M059J (cell line): ENCODE results near the gene CUL2. TPM values are rescaled to one million over a fixed set of nuclear protein-coding genes. Genes with fewer than 3 reads are reported as not detected.
"Not testable (repeated sequence)": the region's sequence is repeated elsewhere in the genome, so short reads cannot be mapped to it uniquely, and the experiment has no call there.

Experiments
- DNase-seq: peaks from one replicate; pipeline ENCODE4 v3.0.0-alpha.2; 2012; ENCODE audit warnings: low read depth
- total RNA-seq: library from RNA; depleted of rRNA; stranded (reverse); fragments of >200 nt; shearing (Covaris generic); gene quantifications from 2 replicates; pipeline ENCODE4 v1.2.3, GENCODE V29; 2014; rRNA removed

The CUL2 gene
- total RNA-seq: 15.2 and 22.4 TPM in 2 replicates

- DNase-seq: peak; percentile 78
Measured at GRCh38 chr10:35090162-35090954, at the start of gene CUL2. CUL2 (minus strand) TSS chr10:35090341; CDS start chr10:35071317, 19,024 bp downstream.

DNA sequence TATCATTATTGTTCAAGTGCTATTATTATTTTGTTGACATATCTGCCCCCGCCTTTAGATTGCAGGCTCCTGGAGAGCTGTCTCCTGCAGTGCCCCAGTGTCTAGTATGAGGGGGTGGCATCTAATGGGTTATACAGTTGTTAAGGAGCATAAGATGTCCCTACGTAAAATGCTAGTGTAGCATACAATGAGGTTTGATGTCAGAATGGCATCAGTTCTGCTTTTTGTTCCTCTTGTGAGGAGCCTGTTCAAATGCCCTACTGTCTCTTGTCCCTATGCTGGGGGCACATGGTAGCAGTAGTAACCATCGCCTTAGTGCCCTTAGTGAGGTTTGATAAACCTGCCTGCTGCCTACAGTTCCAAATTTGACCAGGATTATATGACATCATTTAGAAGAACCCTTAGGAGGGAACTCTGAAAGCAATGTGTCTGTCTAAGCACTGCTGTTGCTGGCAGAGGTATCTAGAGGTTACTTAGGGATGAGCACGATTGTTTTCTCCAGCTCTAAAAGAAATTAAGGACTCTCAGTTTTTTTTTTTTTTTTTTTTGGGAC, 46.2 kb upstream of the CUL2 start:
- DNase-seq: no peak

DNA sequence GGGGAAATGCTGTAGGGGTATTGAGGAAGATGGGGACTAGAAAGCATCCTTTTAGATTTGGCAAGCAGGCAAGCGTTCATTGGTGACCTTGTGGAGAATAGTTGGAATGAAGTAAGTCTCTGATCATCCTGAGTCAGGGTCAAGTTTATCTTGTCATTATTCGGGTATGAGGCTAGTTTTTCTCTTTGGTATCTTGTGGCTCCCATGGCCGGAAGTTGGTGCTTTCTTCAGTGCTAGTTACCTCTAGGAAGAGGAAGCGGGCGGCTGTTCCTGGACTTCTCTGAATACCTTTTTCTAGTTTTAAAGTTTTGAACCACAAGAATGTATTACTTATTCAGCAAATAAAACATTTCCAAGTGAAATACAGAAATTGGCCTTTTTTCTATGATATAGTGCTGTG, 45.7 kb upstream of the CUL2 start:
- DNase-seq: no peak

DNA sequence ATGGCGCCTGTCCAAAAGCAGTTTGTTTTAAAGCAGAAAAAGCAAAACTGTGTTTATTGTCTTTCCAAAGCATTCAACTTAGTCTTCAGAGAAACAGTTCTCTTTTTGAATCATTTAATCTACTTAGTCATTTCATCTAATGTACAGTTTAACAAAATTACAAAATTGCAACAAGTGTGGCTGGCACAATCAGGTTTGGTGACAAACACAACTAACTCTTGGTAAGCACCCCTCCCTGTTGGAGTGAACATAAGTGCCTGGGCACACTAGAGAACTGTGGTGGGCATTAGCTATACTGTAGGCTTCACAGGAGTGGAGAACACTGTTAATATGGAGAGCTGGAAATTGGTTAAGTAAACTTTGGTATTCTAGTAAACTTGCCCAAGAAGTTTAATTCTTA, 43.4 kb upstream of the CUL2 start:
- DNase-seq: no peak

DNA sequence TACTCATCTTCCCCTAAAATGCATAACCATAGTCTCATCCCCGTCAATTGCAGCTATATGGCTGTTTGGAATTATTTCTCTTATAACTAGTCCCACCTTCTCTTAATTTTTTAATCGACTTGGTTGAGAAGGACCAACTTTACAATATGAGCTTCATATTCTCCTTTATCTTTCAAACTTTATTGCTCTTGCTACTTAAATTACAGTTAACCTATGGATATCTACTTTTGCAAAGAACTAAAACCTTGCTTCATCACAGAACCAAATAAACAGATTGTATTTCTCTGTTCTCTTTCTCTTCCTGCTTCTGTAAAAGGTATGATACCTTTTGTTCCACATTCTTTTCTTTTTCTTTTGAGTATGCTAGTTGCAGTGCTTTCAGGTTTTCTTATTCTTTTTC, 42.6 kb upstream of the CUL2 start:
- no peak for DNase-seq

DNA sequence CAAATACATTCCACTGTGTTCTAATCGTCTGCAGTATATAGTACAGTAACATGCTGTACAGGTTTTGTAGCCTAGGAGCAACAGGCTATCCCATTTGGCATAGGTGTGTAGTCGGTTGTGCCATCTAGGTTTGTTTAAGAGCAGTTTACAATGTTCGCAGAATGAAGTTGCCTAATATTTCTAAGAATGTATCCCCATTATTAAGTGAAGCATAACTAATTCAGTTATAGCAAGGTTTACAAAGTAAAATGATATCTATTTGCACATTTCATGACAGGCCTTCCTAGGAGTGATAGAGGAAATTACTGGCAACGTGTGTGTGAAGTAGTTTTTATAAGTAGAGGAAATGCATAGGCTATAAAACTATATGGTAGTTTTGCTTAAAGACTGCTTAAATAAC, 40.5 kb upstream of the CUL2 start:
- DNase-seq: no peak

DNA sequence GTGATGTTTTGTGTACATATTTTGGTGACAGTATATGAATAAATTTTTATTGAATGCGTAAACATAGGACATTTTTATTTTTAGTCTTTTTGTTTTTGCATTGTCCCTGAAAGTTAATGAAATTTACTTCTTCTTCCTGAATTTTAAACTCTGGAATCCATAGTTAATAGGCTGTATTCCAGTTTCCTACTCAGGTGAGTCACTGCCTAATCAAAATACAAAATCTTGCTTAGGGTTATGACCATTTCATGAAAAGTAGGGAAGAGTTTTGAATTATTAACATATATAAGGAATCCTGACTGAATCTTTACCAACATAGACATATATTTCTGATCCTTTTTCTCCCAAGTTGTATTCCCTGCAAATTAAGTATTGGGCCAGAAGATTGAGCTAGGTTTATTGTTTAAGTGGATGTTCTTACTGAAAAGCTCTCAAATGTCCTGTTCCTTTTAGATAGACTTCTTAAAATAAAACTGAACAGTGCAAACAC, 39.1 kb upstream of the CUL2 start:
- DNase-seq: no peak

- DNase-seq: peak; percentile 50
Measured at GRCh38 chr10:35127289-35127891, 37.2 kb upstream of the CUL2 start.

DNA sequence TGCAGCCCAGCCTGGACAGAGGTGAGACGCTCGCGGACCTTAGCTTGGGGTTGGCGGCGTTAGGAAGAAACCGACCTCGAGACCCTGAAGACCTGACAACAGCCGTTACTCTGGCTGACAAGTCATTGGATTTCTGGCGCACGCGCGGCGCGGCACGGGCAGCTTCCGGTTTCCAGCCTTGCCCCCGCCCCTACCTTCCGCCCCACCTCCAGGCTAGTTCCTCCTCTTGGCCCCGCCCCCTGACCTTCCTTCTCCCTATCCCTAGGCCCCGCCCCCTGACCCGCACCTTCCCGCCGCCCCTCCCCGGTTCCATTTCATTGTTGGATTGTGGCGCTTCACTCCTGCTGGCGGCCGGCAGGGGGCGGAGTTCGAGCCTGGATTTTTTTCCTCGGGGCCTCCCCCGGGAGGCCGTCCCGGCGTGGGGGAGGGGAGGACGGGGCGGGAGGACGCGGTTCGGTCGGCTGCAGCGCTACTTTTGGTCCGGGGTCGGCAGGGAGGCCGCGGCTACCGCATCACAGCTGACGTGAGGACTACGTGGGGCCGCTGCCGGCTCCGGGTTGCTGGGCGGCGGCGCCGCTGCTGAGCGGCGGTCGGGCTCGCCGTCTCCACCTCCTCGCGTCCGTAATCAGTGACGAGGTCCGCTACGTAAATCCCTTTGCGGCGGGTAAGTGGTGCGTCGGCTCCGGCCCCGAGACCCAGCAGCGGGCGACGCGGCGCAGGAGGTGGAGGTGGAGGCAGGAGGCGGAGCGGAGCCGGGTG, 36.6 kb upstream of the CUL2 start, which contains the start of gene CREM:
TSS of gene CREM (plus strand) at position 317 of the 759 bp plus-strand sequence. CDS start 10,990 bp downstream, outside the sequence.
- peak; percentile 85 for DNase-seq

DNA sequence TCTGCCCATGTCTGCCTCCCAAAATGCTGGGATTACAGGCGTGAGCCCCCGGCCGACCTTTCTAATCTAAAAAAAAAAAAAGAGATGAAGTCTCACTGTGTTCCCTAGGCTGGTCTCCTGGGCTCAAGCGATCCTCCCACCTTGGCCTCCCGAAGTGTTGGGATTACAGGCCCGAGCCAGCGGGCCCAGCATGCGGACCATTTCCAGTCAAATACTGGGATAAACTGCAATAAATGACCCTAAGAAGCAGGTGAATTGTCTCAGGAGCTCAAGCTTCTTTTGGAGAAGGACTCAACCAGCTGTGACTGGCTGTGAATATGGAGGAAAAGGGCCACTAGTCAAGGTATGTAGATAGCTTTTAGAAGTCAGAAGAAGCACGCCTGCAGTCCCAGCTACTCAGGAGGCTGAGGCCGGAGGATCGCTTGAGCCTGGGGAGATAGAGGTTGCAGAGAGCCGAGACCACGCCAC, 36.0 kb upstream of the CUL2 start:
- no peak for DNase-seq

DNA sequence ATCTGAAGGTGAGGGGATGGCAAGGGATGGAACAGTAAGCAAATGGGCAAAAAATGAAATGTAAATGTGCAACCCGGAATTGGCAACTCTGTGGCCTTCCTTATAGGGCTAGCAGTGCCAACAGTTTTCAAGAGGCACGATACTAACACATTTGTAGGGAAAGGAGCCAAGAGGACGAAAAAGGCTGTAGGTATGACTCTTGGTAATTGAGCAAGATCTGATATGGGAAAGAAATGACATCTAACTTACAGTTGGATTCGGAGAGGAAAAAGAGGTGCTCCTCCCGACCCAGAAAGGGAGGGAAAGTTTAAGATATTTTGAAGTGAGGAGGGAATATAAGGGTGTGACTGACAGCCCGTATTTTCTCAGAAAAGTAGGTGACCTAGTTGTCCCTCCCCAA, 34.4 kb upstream of the CUL2 start:
- no peak for DNase-seq

- no peak for DNase-seq
Measured at GRCh38 chr10:35119378-35119777, 29.2 kb upstream of the CUL2 start.

GRCh38 chr10:35112571-35112970, 22.4 kb upstream of the CUL2 start:
- no peak for DNase-seq

- no peak for DNase-seq
Measured at GRCh38 chr10:35103882-35104281, 13.7 kb upstream of the CUL2 start.

- no peak for DNase-seq
Measured at GRCh38 chr10:35097510-35097909, 7.4 kb upstream of the CUL2 start.

- DNase-seq: no peak
Measured at GRCh38 chr10:35096312-35096711, 6.2 kb upstream of the CUL2 start.

DNA sequence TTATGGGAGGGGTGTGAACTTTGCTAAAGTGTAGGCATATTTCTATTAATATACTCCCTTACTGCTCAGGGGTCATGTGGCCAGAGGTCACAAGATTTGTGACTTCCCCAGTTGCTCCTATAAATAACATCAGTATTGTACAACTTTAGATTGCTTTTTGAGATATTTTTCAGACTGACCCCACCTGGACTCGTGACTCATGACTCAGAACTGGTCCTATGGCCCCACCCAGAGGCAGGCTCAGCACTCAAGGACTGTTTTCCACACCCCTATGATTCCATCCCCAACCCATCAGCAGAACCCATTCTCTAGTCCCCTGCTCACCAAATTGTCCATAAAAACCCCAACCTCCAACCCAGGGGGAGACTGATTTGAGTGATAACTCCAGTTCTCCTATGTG, 2.7 kb upstream of the CUL2 start:
- DNase-seq: peak; percentile 5

- no peak for DNase-seq
Measured at GRCh38 chr10:35091994-35092790, 2.1 kb upstream of the CUL2 start.

DNA sequence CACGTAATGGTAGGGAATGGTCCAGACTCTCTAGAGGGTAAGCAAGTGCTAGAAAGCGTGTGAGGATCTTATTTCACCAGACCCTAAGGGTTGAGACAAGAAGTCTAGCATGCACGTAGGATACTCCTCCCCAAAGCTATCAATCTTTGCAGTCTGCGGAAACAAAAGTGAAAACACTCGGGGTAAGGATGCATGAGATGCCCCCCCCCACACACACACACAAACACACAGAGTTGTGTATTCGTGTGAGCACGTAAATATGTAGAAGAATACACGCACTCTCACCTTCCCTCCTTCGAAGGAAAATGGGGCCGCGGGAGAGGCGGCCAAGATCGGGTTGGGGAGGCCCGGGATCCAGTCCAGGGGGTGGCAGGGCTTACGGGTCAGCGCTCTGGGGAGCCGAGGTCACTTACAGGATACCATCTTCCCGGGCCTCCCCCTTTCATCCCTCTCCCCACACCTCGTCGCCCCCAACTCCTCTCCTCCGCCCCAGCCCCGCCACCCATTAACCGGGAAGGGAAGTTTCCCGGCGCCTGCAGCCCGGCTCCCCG, 455 bp downstream of the CUL2 start:
- peak; percentile 43 for DNase-seq

GRCh38 chr10:35083242-35083641, 6.9 kb downstream of the CUL2 start:
- DNase-seq: no peak

DNA sequence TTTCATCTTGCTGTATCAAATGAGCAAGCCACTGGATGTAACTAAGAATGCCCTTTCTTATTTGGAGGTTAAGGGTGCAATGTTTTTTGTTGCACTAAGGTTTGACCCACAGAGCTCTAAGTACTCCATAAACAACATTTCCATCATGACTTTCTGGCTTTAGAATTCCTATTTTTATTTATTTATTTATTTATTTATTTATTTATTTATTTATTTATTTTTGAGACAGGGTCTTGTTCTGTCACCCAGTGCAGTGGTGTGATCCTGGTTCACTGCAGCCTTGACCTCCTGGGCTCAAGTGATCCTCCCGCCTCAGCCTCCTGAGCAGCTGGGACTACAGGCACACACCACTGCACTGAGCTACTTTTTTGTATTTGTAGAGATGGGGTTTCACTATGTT, 9.9 kb downstream of the CUL2 start:
- DNase-seq: not testable (repeated sequence)
